Gastrocnemius medialis (tissue), 4 donors: Measurements from ENCODE around the gene BPGM.

Source experiments
- POLR2A ChIP-seq, 2 donors: fragments of 450-650 bp; IDR thresholded peaks; one replicate each; pipeline ENCODE4 v1.6.1; 2017; ENCODE audit warnings: antibody characterized with exemption in 2 of 2, mild to moderate bottlenecking in 2 of 2, moderate library complexity in 2 of 2
- TF ChIP-seq, protein P1 (sequence below), 5 experiments: fragments of 450-650 bp in 3 of 5; fragments of 200-600 bp in 2 of 5; sonication (generic) in 2 of 5; IDR thresholded peaks in 4 of 5; conservative IDR thresholded peaks in 1 of 5; 1 replicate in 4 of 5; 2 replicates in 1 of 5; pipeline ENCODE4 v1.5.1; 2016 to 2019; ENCODE audit warnings: antibody characterized with exemption in 5 of 5, mild to moderate bottlenecking in 3 of 5, moderate library complexity in 3 of 5

DNA sequence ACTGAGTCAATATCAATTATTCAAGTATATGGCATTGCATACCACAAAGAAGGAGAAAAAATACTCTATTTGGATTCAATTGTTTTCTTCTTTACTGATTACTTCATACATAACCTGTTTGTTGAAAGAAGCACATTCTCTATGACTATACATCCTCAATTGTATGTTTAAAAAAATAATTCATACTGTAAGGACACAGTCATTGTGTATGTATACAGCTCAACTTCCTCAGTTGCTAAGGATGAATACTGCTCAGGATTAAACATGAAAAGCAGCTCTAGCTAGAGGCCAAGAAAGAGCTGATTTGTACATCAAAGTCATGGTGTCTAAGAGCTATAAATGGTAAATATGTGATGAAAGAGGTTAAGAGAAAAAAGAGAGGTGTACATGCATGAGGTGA is 15.8 kb upstream of the BPGM start:
- TF ChIP-seq, protein P1, sequence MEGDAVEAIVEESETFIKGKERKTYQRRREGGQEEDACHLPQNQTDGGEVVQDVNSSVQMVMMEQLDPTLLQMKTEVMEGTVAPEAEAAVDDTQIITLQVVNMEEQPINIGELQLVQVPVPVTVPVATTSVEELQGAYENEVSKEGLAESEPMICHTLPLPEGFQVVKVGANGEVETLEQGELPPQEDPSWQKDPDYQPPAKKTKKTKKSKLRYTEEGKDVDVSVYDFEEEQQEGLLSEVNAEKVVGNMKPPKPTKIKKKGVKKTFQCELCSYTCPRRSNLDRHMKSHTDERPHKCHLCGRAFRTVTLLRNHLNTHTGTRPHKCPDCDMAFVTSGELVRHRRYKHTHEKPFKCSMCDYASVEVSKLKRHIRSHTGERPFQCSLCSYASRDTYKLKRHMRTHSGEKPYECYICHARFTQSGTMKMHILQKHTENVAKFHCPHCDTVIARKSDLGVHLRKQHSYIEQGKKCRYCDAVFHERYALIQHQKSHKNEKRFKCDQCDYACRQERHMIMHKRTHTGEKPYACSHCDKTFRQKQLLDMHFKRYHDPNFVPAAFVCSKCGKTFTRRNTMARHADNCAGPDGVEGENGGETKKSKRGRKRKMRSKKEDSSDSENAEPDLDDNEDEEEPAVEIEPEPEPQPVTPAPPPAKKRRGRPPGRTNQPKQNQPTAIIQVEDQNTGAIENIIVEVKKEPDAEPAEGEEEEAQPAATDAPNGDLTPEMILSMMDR (IDR thresholded peaks at IDR 0.05 in 4 of 5, conservative IDR thresholded peaks at IDR 0.05 in 1 of 5) = no peak
- TF ChIP-seq POLR2A (IDR thresholded peaks at IDR 0.05) = no peak
